Endothelial cell of umbilical vein (primary cell): ENCODE data around the gene ZFP90. TPM values are rescaled to one million over a fixed set of nuclear protein-coding genes. Genes with fewer than 3 reads are reported as not detected.

Source experiments
- BruUV-seq: library from RNA; stranded (reverse); fragments of 400-500 nt; replicated peaks from 2 replicates; lab custom pipeline; 2021; lab: Mats Ljungman, UMichigan
- CTCF ChIA-PET: fragments of 300-600, 350-600 bp; sonication (Branson Sonifier 250); formaldehyde crosslinking; loops from one replicate; lab custom pipeline; 2021; ENCODE audit warnings: antibody characterized with exemption, inconsistent platforms; lab: Charles Lee
- POLR2A ChIA-PET: fragments of 300-600, 350-600 bp; sonication (Branson Sonifier 250); formaldehyde crosslinking; loops from one replicate; lab custom pipeline; 2021; ENCODE audit warnings: antibody characterized with exemption, inconsistent platforms; lab: Charles Lee
- DNase-seq: peaks from one replicate; pipeline ENCODE4 v3.0.0-alpha.2; 2011; ENCODE audit warnings: low read depth, low spot score
- FAIRE-seq: peaks from 2 replicates; lab custom pipeline; 2011; peaks lifted over from hg19 to GRCh38; lab: Jason Lieb, UNC
- H2AFZ ChIP-seq: 2 replicates; pipeline ENCODE4 v1.6.0; 2012; ENCODE audit warnings: low read depth, low read length, control low read depth, inconsistent platforms
- H3K27ac ChIP-seq: 2 replicates; pipeline ENCODE4 v1.5.1; 2011; ENCODE audit warnings: low read depth, mild to moderate bottlenecking, control low read depth, low read length, moderate library complexity; ENCODE audit not compliant: insufficient read depth
- H3K27me3 ChIP-seq, 2 experiments: 2 replicates each; pipeline versions ENCODE4 v1.6.0 to v1.6.1; 2011; ENCODE audit warnings: low read length in 2 of 2, mixed read lengths in 1 of 2; ENCODE audit not compliant: control insufficient read depth in 2 of 2, insufficient read depth in 2 of 2
- H3K36me3 ChIP-seq, 2 experiments: 2 replicates in 1 of 2; 3 replicates in 1 of 2; pipeline ENCODE4 v1.5.1; 2011; ENCODE audit warnings: low read length in 2 of 2, mild to moderate bottlenecking in 1 of 2, moderate library complexity in 1 of 2; ENCODE audit not compliant: control insufficient read depth in 2 of 2, insufficient read depth in 2 of 2; ENCODE audit errors: extremely low read depth in 1 of 2
- H3K4me1 ChIP-seq: 3 replicates; pipeline ENCODE4 v1.5.1; 2011; ENCODE audit warnings: mild to moderate bottlenecking, low read length; ENCODE audit not compliant: control insufficient read depth, insufficient read depth; ENCODE audit errors: extremely low read depth
- H3K4me2 ChIP-seq: 2 replicates; pipeline ENCODE4 v1.6.1; 2011; ENCODE audit warnings: low read length, control low read depth, mixed read lengths; ENCODE audit not compliant: insufficient read depth
- H3K4me3 ChIP-seq, 3 experiments: fragments of 200-600 bp in 1 of 3; sonication (generic), shearing (Covaris generic) in 1 of 3; replicated peaks in 1 of 3; 2 replicates each; pipeline ENCODE4 v1.5.1; 2011 to 2016; ENCODE audit warnings: control low read depth in 3 of 3, low read length in 3 of 3, mild to moderate bottlenecking in 2 of 3, inconsistent platforms in 1 of 3, low read depth in 1 of 3, moderate library complexity in 1 of 3; ENCODE audit not compliant: insufficient read depth in 1 of 3
- H3K79me2 ChIP-seq: 2 replicates; pipeline ENCODE4 v1.6.0; 2012; ENCODE audit warnings: low read length, inconsistent platforms; ENCODE audit not compliant: control insufficient read depth, insufficient read depth
- H3K9ac ChIP-seq: replicated peaks from 2 replicates; pipeline ENCODE3; 2011; ENCODE audit warnings: low read length, control low read depth; ENCODE audit not compliant: insufficient read depth; ENCODE audit errors: extremely low read depth
- H3K9me1 ChIP-seq: replicated peaks from 3 replicates; pipeline ENCODE4 v1.6.0; 2011; ENCODE audit warnings: mild to moderate bottlenecking, low read length; ENCODE audit not compliant: control insufficient read depth, insufficient read depth; ENCODE audit errors: extremely low read depth
- H3K9me3 ChIP-seq: replicated peaks from 2 replicates; pipeline ENCODE4 v1.5.1; 2012; ENCODE audit warnings: low read length, inconsistent platforms; ENCODE audit not compliant: control insufficient read depth, insufficient read depth
- H4K20me1 ChIP-seq: replicated peaks from 2 replicates; pipeline ENCODE3; 2011; ENCODE audit warnings: mild to moderate bottlenecking, low read length; ENCODE audit not compliant: control insufficient read depth, insufficient read depth; ENCODE audit errors: extremely low read depth
- EZH2 ChIP-seq: IDR thresholded peaks from 2 replicates; pipeline ENCODE4 v1.6.1; 2012; ENCODE audit warnings: borderline replicate concordance, low read depth, mild to moderate bottlenecking, moderate library complexity, low read length, inconsistent platforms; ENCODE audit not compliant: severe bottlenecking
- FOS ChIP-seq: IDR thresholded peaks from 2 replicates; pipeline ENCODE4 v1.6.1; 2011; ENCODE audit warnings: mild to moderate bottlenecking, low read length, moderate library complexity, borderline replicate concordance; ENCODE audit not compliant: insufficient read depth
- GATA2 ChIP-seq: IDR thresholded peaks from 2 replicates; pipeline ENCODE4 v1.7.0; 2011; ENCODE audit warnings: low read depth, mild to moderate bottlenecking, moderate library complexity, mixed read lengths, low read length; ENCODE audit not compliant: insufficient read length, insufficient read depth
- JUN ChIP-seq: IDR thresholded peaks from 2 replicates; pipeline ENCODE4 v1.6.1; 2011; ENCODE audit warnings: borderline replicate concordance, low read depth; ENCODE audit not compliant: insufficient read length, insufficient read depth
- MYC ChIP-seq: IDR thresholded peaks from one replicate; pipeline ENCODE4 v1.6.1; 2011; ENCODE audit warnings: mild to moderate bottlenecking, low read depth, low read length
- POLR2A ChIP-seq: IDR thresholded peaks from 2 replicates; pipeline ENCODE4 v1.6.1; 2012; ENCODE audit warnings: low read depth, mild to moderate bottlenecking, control low read depth, low read length
- POLR2AphosphoS5 ChIP-seq: IDR thresholded peaks from 2 replicates; pipeline ENCODE4 v1.6.1; 2012; ENCODE audit warnings: low read depth, mild to moderate bottlenecking, control low read depth, low read length, moderate library complexity; ENCODE audit not compliant: insufficient read depth
- dilution Hi-C: fragments of 300-500 bp; cut with MboI; formaldehyde crosslinking; loops from one replicate; pipeline ENCODE4 v1.15.0; 2019; ENCODE audit warnings: low sequenced_read_pairs; ENCODE audit not compliant: extremely low pct_ligation_motif_present
- intact Hi-C: fragments of 100-400 bp; cut with micrococcal nuclease; formaldehyde crosslinking; loops from one replicate; pipeline ENCODE4 v1.10.0; 2022
- polyA plus RNA-seq, 4 experiments: library from polyadenylated mRNA; depleted of rRNA in 3 of 4; stranded (reverse) in 3 of 4; unstranded in 1 of 4; fragments of >200 nt; gene quantifications; 2 replicates each; pipeline versions ENCODE4 v1.2.1 to v1.2.3, GENCODE V29; 2011 to 2012; ENCODE audit warnings: missing spikeins in 1 of 4
- total RNA-seq: library from RNA; stranded (reverse); gene quantifications from 2 replicates; pipeline ENCODE4 v1.2.3, GENCODE V29; 2021
- TF ChIP-seq, protein P1 (sequence below): IDR thresholded peaks from 2 replicates; pipeline ENCODE4 v1.6.1; 2011; ENCODE audit not compliant: insufficient read depth, insufficient read length
- TF ChIP-seq, protein P2 (sequence below), 2 donors: IDR thresholded peaks; 1 replicate in 1 of 2; 2 replicates in 1 of 2; pipeline ENCODE4 v1.5.1; 2011; ENCODE audit warnings: low read length in 2 of 2, mild to moderate bottlenecking in 2 of 2, moderate library complexity in 2 of 2, control low read depth in 1 of 2, inconsistent platforms in 1 of 2, low read depth in 1 of 2; ENCODE audit not compliant: insufficient read depth in 1 of 2; ENCODE audit errors: extremely low read depth in 1 of 2

Gene ZFP90
- total and polyA plus RNA-seq, 2 donors (not counting 3 experiments of a cell fraction or from before 2014, with no cell fraction given) = 10.9 to 22.4 TPM

DNA sequence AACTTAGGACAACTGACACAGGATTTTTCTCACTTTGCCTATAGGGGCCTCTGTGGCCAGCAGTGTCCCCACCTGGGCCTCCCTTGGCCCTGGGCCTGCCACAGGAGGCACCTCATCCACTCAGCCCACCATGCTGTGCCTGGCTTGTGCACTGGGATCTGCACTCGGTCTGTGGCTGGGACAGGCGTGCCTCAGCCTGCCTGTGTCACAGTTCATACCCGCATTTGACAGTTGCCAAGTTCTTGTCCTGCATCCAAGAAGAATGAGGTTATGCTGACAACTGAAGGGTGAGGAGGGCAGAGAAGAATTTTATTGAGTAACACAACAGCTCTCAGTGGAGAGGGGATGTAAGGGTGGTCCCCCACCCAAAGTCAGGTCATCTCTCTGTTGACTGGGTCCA is 36.0 kb downstream of the ZFP90 start:
- no peak overlapping the region for H3K4me2 ChIP-seq

DNA sequence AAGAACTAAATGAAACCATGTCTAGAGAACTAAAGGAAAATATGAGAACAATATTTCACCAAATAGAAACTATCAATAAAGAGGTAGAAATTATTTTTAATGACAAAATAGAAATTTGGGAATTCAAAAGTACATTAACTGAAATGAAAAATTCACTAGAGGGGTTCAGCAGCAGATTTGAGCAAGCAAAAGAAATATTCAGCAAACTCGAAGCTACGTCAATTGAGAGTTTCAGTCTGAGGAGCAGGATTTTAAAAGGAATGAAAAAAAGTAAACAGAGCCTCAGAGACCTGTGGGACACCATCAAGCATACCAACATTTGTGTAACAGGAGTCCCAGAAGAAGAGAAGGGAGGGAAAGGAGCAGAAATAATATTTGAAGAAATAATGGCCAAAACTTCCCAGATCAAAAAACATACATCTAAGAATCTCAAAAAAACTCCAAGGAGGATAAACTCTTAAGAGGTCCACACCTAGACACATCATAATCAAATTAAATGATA is 38.3 kb downstream of the ZFP90 start:
- no peak overlapping the region for H3K4me2 ChIP-seq
- no peaks in the 10 kb centered on the region for H3K36me3 ChIP-seq
- H3K4me1 ChIP-seq = no peaks in the 10 kb centered on the region
- no peak overlapping the region for H3K27ac ChIP-seq
- DNase-seq (no peak), FAIRE-seq (no peak)
- no peak overlapping the region for H3K9ac ChIP-seq
- ChIA-PET POLR2A (no interaction called here), CTCF (interaction anchor here (2.6 kb wide), 1 partner anchor 13 kb away, joined by 12 read pairs; no protein-coding TSS in a partner anchor)
- H3K4me3 ChIP-seq = no peak overlapping the region
- TF ChIP-seq JUN (no peak), POLR2A (no peak), EZH2 (no peak), POLR2AphosphoS5 (no peak), GATA2 (no peak), MYC (no peak), FOS (no peak)
- TF ChIP-seq, protein P1, sequence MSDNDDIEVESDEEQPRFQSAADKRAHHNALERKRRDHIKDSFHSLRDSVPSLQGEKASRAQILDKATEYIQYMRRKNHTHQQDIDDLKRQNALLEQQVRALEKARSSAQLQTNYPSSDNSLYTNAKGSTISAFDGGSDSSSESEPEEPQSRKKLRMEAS = no peak
- TF ChIP-seq, protein P2, sequence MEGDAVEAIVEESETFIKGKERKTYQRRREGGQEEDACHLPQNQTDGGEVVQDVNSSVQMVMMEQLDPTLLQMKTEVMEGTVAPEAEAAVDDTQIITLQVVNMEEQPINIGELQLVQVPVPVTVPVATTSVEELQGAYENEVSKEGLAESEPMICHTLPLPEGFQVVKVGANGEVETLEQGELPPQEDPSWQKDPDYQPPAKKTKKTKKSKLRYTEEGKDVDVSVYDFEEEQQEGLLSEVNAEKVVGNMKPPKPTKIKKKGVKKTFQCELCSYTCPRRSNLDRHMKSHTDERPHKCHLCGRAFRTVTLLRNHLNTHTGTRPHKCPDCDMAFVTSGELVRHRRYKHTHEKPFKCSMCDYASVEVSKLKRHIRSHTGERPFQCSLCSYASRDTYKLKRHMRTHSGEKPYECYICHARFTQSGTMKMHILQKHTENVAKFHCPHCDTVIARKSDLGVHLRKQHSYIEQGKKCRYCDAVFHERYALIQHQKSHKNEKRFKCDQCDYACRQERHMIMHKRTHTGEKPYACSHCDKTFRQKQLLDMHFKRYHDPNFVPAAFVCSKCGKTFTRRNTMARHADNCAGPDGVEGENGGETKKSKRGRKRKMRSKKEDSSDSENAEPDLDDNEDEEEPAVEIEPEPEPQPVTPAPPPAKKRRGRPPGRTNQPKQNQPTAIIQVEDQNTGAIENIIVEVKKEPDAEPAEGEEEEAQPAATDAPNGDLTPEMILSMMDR (IDR thresholded peaks at IDR 0.05; ENCODE audit: extremely low read depth in 1 of 2, insufficient read depth in 1 of 2, low read depth in 1 of 2, low read length in 2 of 2) = no peak
- no TSS peak for BruUV-seq
- H2AFZ ChIP-seq = no peak overlapping the region
- dilution Hi-C loops = no loop called here
- intact Hi-C loops = no loop called here
- H3K79me2 ChIP-seq = no peaks in the 10 kb centered on the region
- peaks cover 2% of the 10 kb centered on the region for H3K9me3 ChIP-seq
- no peaks in the 10 kb centered on the region for H4K20me1 ChIP-seq
- no peaks in the 10 kb centered on the region for H3K9me1 ChIP-seq
- no peaks in the 10 kb centered on the region for H3K27me3 ChIP-seq

More for the DNA sequence above, 36.0 kb downstream of the ZFP90 start:
- Histone ChIP-seq H3K27ac (no peak overlapping the region), H2AFZ (no peak overlapping the region), H3K27me3 (no peaks in the 10 kb centered on the region), H3K9me3 (peaks cover 2% of the 10 kb centered on the region), H3K4me1 (no peaks in the 10 kb centered on the region), H3K9ac (no peak overlapping the region), H3K79me2 (no peaks in the 10 kb centered on the region), H3K4me3 (no peak overlapping the region), H4K20me1 (no peaks in the 10 kb centered on the region), H3K9me1 (no peaks in the 10 kb centered on the region), H3K36me3 (no peaks in the 10 kb centered on the region)
- FAIRE-seq (no peak), DNase-seq (no peak)
- BruUV-seq = no TSS peak
- dilution Hi-C loops (no loop called here), intact Hi-C loops (no loop called here)
- no peak for TF ChIP-seq POLR2AphosphoS5
- no peak for TF ChIP-seq EZH2
- no peak for TF ChIP-seq FOS
- CTCF ChIA-PET = interaction anchor here (0.6 to 2.6 kb wide), 2 partner anchors 15 to 127 kb away, joined by 6 to 12 read pairs; partner anchors contain the start of gene SMPD3
- POLR2A ChIA-PET = no interaction called here
